AG04450 (cell line): Measurements from ENCODE around the gene GNA15. TPM values are rescaled to one million over a fixed set of nuclear protein-coding genes. Genes with fewer than 3 reads are reported as not detected.
"Not testable (repeated sequence)": the region's sequence is repeated elsewhere in the genome, so short reads cannot be mapped to it uniquely, and the experiment has no call there.

ENCODE experiments used
- CTCF ChIA-PET: fragments of 300-600, 350-600 bp; formaldehyde crosslinking; extraction: SDS; loops from one replicate; lab custom pipeline; 2022; ENCODE audit warnings: antibody characterized with exemption, inconsistent platforms; lab: Charles Lee
- POLR2A ChIA-PET: fragments of 350-600 bp; formaldehyde crosslinking; extraction: SDS; loops from one replicate; lab custom pipeline; 2021; ENCODE audit warnings: antibody characterized with exemption, inconsistent platforms; lab: Yijun Ruan, JAX
- DNase-seq: peaks from one replicate; pipeline ENCODE4 v3.0.0-alpha.2; 2011; ENCODE audit warnings: low read depth, low spot score
- H3K27ac ChIP-seq: one replicate; pipeline ENCODE4 v1.5.1; 2012; ENCODE audit warnings: low read depth, low read length, control low read depth
- H3K27me3 ChIP-seq: one replicate; pipeline ENCODE4 v1.6.0; 2012; ENCODE audit warnings: low read length; ENCODE audit not compliant: control insufficient read depth, insufficient read depth
- H3K4me3 ChIP-seq: 2 replicates; pipeline ENCODE4 v1.5.1; 2011; ENCODE audit warnings: mild to moderate bottlenecking, low read depth, low read length, control low read depth
- H3K9me3 ChIP-seq: 2 replicates; pipeline ENCODE4 v1.5.1; 2012; ENCODE audit warnings: low read length; ENCODE audit not compliant: control insufficient read depth, insufficient read depth
- CTCF ChIP-seq: IDR thresholded peaks from 2 replicates; pipeline ENCODE4 v1.5.1; 2011; ENCODE audit warnings: low read depth, low read length, control low read depth, inconsistent platforms
- polyA plus RNA-seq: library from polyadenylated mRNA; depleted of rRNA; stranded (reverse); fragments of >200 nt; gene quantifications from 2 replicates; pipeline ENCODE4 v1.2.3, GENCODE V29; 2011

Gene GNA15
- polyA plus RNA-seq, 1 experiment, result not detected

GRCh38 chr19:3188627-3189596 is 53.1 kb downstream of the GNA15 start:
- H3K27me3 ChIP-seq, result no peaks in the 10 kb centered on the region
- no peak overlapping the region for H3K27ac ChIP-seq
- TF ChIP-seq CTCF, result no peak
- CTCF ChIA-PET, result no interaction called here
- no peaks in the 10 kb centered on the region; the same call in 1 of the 2 replicates for H3K9me3 ChIP-seq
- no peak for DNase-seq
- POLR2A ChIA-PET, result no interaction called here
- H3K4me3 ChIP-seq, result no peak overlapping the region

GRCh38 chr19:3189702-3190469 is 54.1 kb downstream of the GNA15 start:
- POLR2A ChIA-PET, result no interaction called here
- Histone ChIP-seq H3K4me3 (no peak overlapping the region), H3K27me3 (no peaks in the 10 kb centered on the region), H3K27ac (no peak overlapping the region), H3K9me3 (no peaks in the 10 kb centered on the region; the same call in 1 of the 2 replicates)
- DNase-seq, result no peak
- no peak for TF ChIP-seq CTCF
- CTCF ChIA-PET, result no interaction called here

- Histone ChIP-seq H3K27ac (no peak overlapping the region), H3K4me3 (no peak overlapping the region), H3K27me3 (no peaks in the 10 kb centered on the region), H3K9me3 (no peaks in the 10 kb centered on the region; the same call in 1 of the 2 replicates)
- no peak for TF ChIP-seq CTCF
- POLR2A ChIA-PET, result no interaction called here
- DNase-seq, result no peak
- CTCF ChIA-PET, result no interaction called here
These were observed 54.6 kb downstream of the GNA15 start for GRCh38 chr19:3190470-3190770.

- CTCF ChIA-PET, result no interaction called here
- Histone ChIP-seq H3K4me3 (no peak overlapping the region), H3K27me3 (no peaks in the 10 kb centered on the region), H3K27ac (no peak overlapping the region), H3K9me3 (no peaks in the 10 kb centered on the region; the same call in 1 of the 2 replicates)
- TF ChIP-seq CTCF, result no peak
- POLR2A ChIA-PET, result no interaction called here
- DNase-seq, result no peak
These were observed 55.3 kb downstream of the GNA15 start for GRCh38 chr19:3190921-3191805.

GRCh38 chr19:3191806-3192104 is 55.9 kb downstream of the GNA15 start:
- H3K27ac ChIP-seq, H3K9me3 ChIP-seq, DNase-seq, H3K4me3 ChIP-seq, CTCF ChIA-PET, POLR2A ChIA-PET, H3K27me3 ChIP-seq: not testable (repeated sequence)
